Keratinocyte (primary cell): Measurements from ENCODE around the gene SEPTIN5. TPM values are rescaled to one million over a fixed set of nuclear protein-coding genes. Genes with fewer than 3 reads are reported as not detected.

Experiments
- DNase-seq: peaks from one replicate; pipeline ENCODE4 v3.0.0-alpha.2; 2011; ENCODE audit warnings: low read depth, missing footprints, low spot score
- FAIRE-seq: peaks from 2 replicates; lab custom pipeline; 2011; peaks lifted over from hg19 to GRCh38; lab: Jason Lieb, UNC
- H2AFZ ChIP-seq: 2 replicates; pipeline ENCODE4 v1.6.0; 2012; ENCODE audit warnings: low read length, control low read depth, inconsistent platforms; ENCODE audit not compliant: control insufficient read depth
- H3K27ac ChIP-seq: 2 replicates; pipeline ENCODE4 v1.5.1; 2011; ENCODE audit warnings: low read length; ENCODE audit not compliant: control insufficient read depth, insufficient read depth
- H3K27me3 ChIP-seq: 3 replicates; pipeline ENCODE4 v1.6.0; 2011; ENCODE audit warnings: low read length; ENCODE audit not compliant: control insufficient read depth, insufficient read depth; ENCODE audit errors: extremely low read depth
- H3K36me3 ChIP-seq, 2 experiments: 2 replicates in 1 of 2; 3 replicates in 1 of 2; pipeline ENCODE4 v1.5.1; 2011; ENCODE audit warnings: low read length in 2 of 2, mild to moderate bottlenecking in 1 of 2; ENCODE audit not compliant: control insufficient read depth in 2 of 2, insufficient read depth in 2 of 2; ENCODE audit errors: extremely low read depth in 1 of 2
- H3K4me1 ChIP-seq: 3 replicates; pipeline ENCODE4 v1.5.1; 2011; ENCODE audit warnings: low read length; ENCODE audit not compliant: control insufficient read depth, insufficient read depth; ENCODE audit errors: extremely low read depth
- H3K4me2 ChIP-seq: 3 replicates; pipeline ENCODE4 v1.6.0; 2011; ENCODE audit warnings: low read depth, low read length; ENCODE audit not compliant: control insufficient read depth, insufficient read depth; ENCODE audit errors: extremely low read depth
- H3K4me3 ChIP-seq, 3 experiments: fragments of 200-600 bp in 1 of 3; sonication (generic) in 1 of 3; 2 replicates in 2 of 3; 3 replicates in 1 of 3; pipeline ENCODE4 v1.5.1; 2011 to 2016; ENCODE audit warnings: low read length in 3 of 3, mild to moderate bottlenecking in 3 of 3, control low read depth in 2 of 3, inconsistent platforms in 1 of 3, low read depth in 1 of 3, mixed read lengths in 1 of 3, mixed run types in 1 of 3, moderate library complexity in 1 of 3; ENCODE audit not compliant: control insufficient read depth in 2 of 3, insufficient read depth in 2 of 3; ENCODE audit errors: extremely low read depth in 1 of 3
- H3K79me2 ChIP-seq: 2 replicates; pipeline ENCODE4 v1.6.0; 2012; ENCODE audit warnings: low read length; ENCODE audit not compliant: control insufficient read depth, insufficient read depth
- H3K9ac ChIP-seq: 3 replicates; pipeline ENCODE4 v1.6.0; 2011; ENCODE audit warnings: low read length; ENCODE audit not compliant: control insufficient read depth, insufficient read depth; ENCODE audit errors: extremely low read depth
- H3K9me1 ChIP-seq: 3 replicates; pipeline ENCODE4 v1.6.0; 2011; ENCODE audit warnings: low read length; ENCODE audit not compliant: control insufficient read depth, insufficient read depth; ENCODE audit errors: extremely low read depth
- H3K9me3 ChIP-seq: 2 replicates; pipeline ENCODE4 v1.5.1; 2012; ENCODE audit warnings: low read depth, low read length; ENCODE audit not compliant: control insufficient read depth
- H4K20me1 ChIP-seq: 3 replicates; pipeline ENCODE4 v1.6.0; 2011; ENCODE audit warnings: low read length; ENCODE audit not compliant: control insufficient read depth, insufficient read depth; ENCODE audit errors: extremely low read depth
- EZH2 ChIP-seq: IDR thresholded peaks from one replicate; pipeline ENCODE4 v1.6.1; 2012; ENCODE audit warnings: inconsistent platforms, mild to moderate bottlenecking, low read length, moderate library complexity
- dilution Hi-C: fragments of 300-500 bp; cut with MboI; formaldehyde crosslinking; loops from one replicate; pipeline ENCODE4 v1.7.0; 2020; ENCODE audit warnings: low sequenced_read_pairs; ENCODE audit not compliant: extremely low pct_ligation_motif_present
- polyA plus RNA-seq, 5 experiments: library from polyadenylated mRNA; depleted of rRNA in 3 of 5; stranded (reverse) in 3 of 5; stranded (forward) in 1 of 5; unstranded in 1 of 5; fragments of >200 nt; gene quantifications; 1 replicate in 1 of 5; 2 replicates in 3 of 5; 3 replicates in 1 of 5; pipeline versions ENCODE4 v1.2.1 to v1.2.3, GENCODE V29; 2011 to 2012; ENCODE audit warnings: missing spikeins in 2 of 5, low read depth in 1 of 5, low replicate concordance in 1 of 5
- TF ChIP-seq, protein P1 (sequence below), 3 experiments: IDR thresholded peaks in 1 of 3; conservative IDR thresholded peaks in 1 of 3; optimal IDR thresholded peaks in 1 of 3; 2 replicates in 2 of 3; 3 replicates in 1 of 3; pipeline versions ENCODE3 to v1.5.1; 2011; ENCODE audit warnings: low read length in 3 of 3, mild to moderate bottlenecking in 3 of 3, moderate library complexity in 2 of 3, control low read depth in 1 of 3, inconsistent platforms in 1 of 3; ENCODE audit not compliant: insufficient read depth in 2 of 3; ENCODE audit errors: extremely low read depth in 1 of 3

SEPTIN5 gene
- polyA plus RNA-seq, 1 donor (not counting 4 experiments of a cell fraction or from before 2014, with no cell fraction given) = 2.2 TPM

DNA sequence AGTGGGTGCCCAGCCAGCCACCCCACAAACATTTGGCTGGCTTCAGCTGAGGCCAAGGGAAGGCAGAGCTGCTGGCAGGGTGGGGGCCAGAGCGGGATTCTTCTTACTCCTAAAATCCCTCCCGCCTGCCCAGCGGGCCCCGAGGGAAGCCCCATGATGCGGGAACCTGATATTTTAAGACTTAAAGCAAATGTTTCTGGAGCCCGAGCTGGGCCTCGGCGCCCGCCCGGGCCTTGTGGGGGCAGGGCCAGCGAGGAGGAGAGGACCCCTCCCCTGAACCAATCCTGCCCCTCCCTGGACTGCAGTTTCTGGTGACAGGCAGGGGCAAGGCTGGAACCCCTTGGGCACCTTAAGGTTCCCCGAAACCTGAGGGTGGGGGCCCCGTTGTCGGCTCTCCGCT lies 26.3 kb downstream of the SEPTIN5 start:
- Histone ChIP-seq H3K9me1 (no peaks in the 10 kb centered on the region), H3K79me2 (no peaks in the 10 kb centered on the region), H3K27ac (no peak overlapping the region), H2AFZ (no peak overlapping the region), H3K9me3 (no peaks in the 10 kb centered on the region), H3K4me1 (no peaks in the 10 kb centered on the region), H3K4me3 (no peak overlapping the region), H3K27me3 (no peaks in the 10 kb centered on the region), H3K4me2 (no peak overlapping the region), H3K36me3 (no peaks in the 10 kb centered on the region), H4K20me1 (no peaks in the 10 kb centered on the region), H3K9ac (no peak overlapping the region)
- TF ChIP-seq, protein P1, sequence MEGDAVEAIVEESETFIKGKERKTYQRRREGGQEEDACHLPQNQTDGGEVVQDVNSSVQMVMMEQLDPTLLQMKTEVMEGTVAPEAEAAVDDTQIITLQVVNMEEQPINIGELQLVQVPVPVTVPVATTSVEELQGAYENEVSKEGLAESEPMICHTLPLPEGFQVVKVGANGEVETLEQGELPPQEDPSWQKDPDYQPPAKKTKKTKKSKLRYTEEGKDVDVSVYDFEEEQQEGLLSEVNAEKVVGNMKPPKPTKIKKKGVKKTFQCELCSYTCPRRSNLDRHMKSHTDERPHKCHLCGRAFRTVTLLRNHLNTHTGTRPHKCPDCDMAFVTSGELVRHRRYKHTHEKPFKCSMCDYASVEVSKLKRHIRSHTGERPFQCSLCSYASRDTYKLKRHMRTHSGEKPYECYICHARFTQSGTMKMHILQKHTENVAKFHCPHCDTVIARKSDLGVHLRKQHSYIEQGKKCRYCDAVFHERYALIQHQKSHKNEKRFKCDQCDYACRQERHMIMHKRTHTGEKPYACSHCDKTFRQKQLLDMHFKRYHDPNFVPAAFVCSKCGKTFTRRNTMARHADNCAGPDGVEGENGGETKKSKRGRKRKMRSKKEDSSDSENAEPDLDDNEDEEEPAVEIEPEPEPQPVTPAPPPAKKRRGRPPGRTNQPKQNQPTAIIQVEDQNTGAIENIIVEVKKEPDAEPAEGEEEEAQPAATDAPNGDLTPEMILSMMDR (optimal IDR thresholded peaks at IDR 0.05 in 1 of 3, IDR thresholded peaks at IDR 0.05 in 1 of 3, conservative IDR thresholded peaks at IDR 0.05 in 1 of 3; ENCODE audit: extremely low read depth in 1 of 3, insufficient read depth in 2 of 3, low read length in 3 of 3) = no peak
- DNase-seq = no peak
- FAIRE-seq = no peak
- dilution Hi-C loops = no loop called here

DNA sequence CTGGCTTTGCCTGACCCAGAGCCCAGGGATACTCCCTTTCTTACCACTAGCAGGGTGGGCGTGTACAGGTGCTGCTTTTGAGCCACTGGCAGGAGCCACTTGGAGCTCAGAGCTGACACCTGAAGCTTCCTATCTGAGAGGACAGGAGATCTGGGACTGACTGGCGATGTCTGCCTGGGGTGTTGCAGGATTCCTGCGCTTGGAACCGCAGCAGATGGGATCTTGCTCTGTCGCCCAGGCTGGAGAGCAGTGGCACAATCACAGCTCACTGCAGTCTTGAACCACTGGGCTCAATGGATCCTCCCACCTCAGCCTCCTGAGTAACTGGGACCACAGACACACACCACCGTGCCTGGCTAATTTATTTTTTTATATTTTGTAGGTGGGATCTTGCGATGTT lies 26.8 kb downstream of the SEPTIN5 start:
- DNase-seq = no peak
- no peak for TF ChIP-seq EZH2
- TF ChIP-seq, protein P1 (optimal IDR thresholded peaks at IDR 0.05 in 1 of 3, IDR thresholded peaks at IDR 0.05 in 1 of 3, conservative IDR thresholded peaks at IDR 0.05 in 1 of 3; ENCODE audit: extremely low read depth in 1 of 3, insufficient read depth in 2 of 3, low read length in 3 of 3) = no peak
- H3K36me3 ChIP-seq = no peaks in the 10 kb centered on the region
- no peak overlapping the region for H3K4me3 ChIP-seq
- H3K4me2 ChIP-seq = no peak overlapping the region
- no peaks in the 10 kb centered on the region for H3K9me3 ChIP-seq
- H3K27ac ChIP-seq = no peak overlapping the region
- dilution Hi-C loops = no loop called here
- no peaks in the 10 kb centered on the region for H3K9me1 ChIP-seq
- H2AFZ ChIP-seq = no peak overlapping the region
- FAIRE-seq = no peak
- H3K9ac ChIP-seq = no peak overlapping the region
- no peaks in the 10 kb centered on the region for H3K79me2 ChIP-seq
- no peaks in the 10 kb centered on the region for H3K27me3 ChIP-seq
- H4K20me1 ChIP-seq = no peaks in the 10 kb centered on the region
- no peaks in the 10 kb centered on the region for H3K4me1 ChIP-seq
